SK-N-MC (cell line): ENCODE results near the gene NEU1.

Experiments used
- EZH2 ChIP-seq: fragments of 200-600 bp; sonication (generic); IDR thresholded peaks from one replicate; pipeline ENCODE4 v1.6.1; 2017; ENCODE audit warnings: antibody characterized with exemption
- FOXP2 ChIP-seq: optimal IDR thresholded peaks from 2 replicates; pipeline ENCODE3; 2011; ENCODE audit warnings: mild to moderate bottlenecking, moderate library complexity; ENCODE audit not compliant: insufficient read depth; ENCODE audit errors: extremely low read length, control extremely low read depth
- POLR2AphosphoS5 ChIP-seq: IDR thresholded peaks from 2 replicates; pipeline ENCODE4 v1.6.1; 2012; ENCODE audit warnings: mild to moderate bottlenecking, low read depth, low read length, borderline replicate concordance

DNA sequence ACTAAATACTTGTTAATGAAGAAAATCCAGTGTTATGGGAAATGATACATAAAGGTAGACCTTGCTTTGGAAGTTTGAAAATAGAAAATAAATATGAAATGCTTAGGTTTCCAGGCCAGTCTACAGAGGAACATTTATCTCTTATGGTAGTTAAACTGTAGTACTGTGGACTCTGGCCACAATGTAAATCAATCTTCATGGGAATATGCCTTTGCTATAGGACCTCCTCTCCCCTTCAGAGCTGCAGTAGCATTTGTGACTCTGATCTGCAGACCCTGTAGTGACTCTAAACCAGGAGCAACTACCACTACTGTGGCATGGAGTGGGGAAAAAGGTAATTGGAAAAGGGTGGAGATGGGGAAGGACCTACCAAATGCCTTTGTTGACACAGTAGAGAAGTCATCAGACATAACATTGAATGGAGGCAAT, 42.7 kb downstream of the NEU1 start:
- TF ChIP-seq EZH2 (no peak), POLR2AphosphoS5 (no peak), FOXP2 (no peak)
